Measurements from ENCODE around the gene CDK6.

Gene CDK6

GRCh38 chr7:92875719-92876118 is 39.3 kb upstream of the CDK6 start:
- no peak overlapping the region for H3K4ac ChIP-seq (ENCODE audit: low read length)
- no peak overlapping the region for H4K8ac ChIP-seq (ENCODE audit: low read depth, low read length)
- no peak overlapping the region for H2BK12ac ChIP-seq (ENCODE audit: low read length)
- no peak for DNase-seq (ENCODE audit: low spot score)
- H3K23ac ChIP-seq (ENCODE audit: low read depth, low read length, poor library complexity) = no peak overlapping the region
- H3K27ac ChIP-seq (replicated peaks; ENCODE audit: low read length) = no peak overlapping the region
- H2AK5ac ChIP-seq (ENCODE audit: low read depth, low read length) = no peak overlapping the region
- H3K4me3 ChIP-seq (ENCODE audit: low read length in 2 of 2) = no peak overlapping the region
- no peak overlapping the region for H3K9ac ChIP-seq (ENCODE audit: low read depth, low read length, poor library complexity)
- no peak overlapping the region for H3K14ac ChIP-seq (ENCODE audit: low read length)
- H3K27me3 ChIP-seq (ENCODE audit: control insufficient read depth in 3 of 3, insufficient read depth in 3 of 3, low read depth in 1 of 3, low read length in 3 of 3) = no peaks in the 10 kb centered on the region
- H3K4me2 ChIP-seq (ENCODE audit: insufficient read depth, low read length, poor library complexity, severe bottlenecking) = no peak overlapping the region
- no peaks in the 10 kb centered on the region for H3K4me1 ChIP-seq (ENCODE audit: control insufficient read depth in 2 of 2, insufficient read depth in 1 of 2, low read depth in 1 of 2, low read length in 2 of 2)
- H3K36me3 ChIP-seq (replicated peaks in 1 of 2; ENCODE audit: control insufficient read depth in 2 of 2, insufficient read depth in 2 of 2, low read length in 2 of 2) = no peaks in the 10 kb centered on the region
- no peak overlapping the region for H2BK120ac ChIP-seq (ENCODE audit: low read depth, low read length)
- H3K9me3 ChIP-seq (replicated peaks in 1 of 2; ENCODE audit: control insufficient read depth in 2 of 2, insufficient read depth in 1 of 2, low read depth in 1 of 2, low read length in 2 of 2) = no peaks in the 10 kb centered on the region
- no peak overlapping the region for H4K91ac ChIP-seq (ENCODE audit: low read depth, low read length, poor library complexity)
- H3K18ac ChIP-seq (ENCODE audit: low read length) = no peak overlapping the region
- H3K79me1 ChIP-seq (ENCODE audit: low read depth, low read length) = no peaks in the 10 kb centered on the region
- no peak overlapping the region for H2BK5ac ChIP-seq (ENCODE audit: low read length)
- no peak overlapping the region for H2AFZ ChIP-seq (ENCODE audit: low read length)
- no CpG with 5 or more reads among the region's 2 CpGs for WGBS, 2 donors (ENCODE audit: extremely low coverage in 2 of 2, insufficient read length in 2 of 2, insufficient replicate concordance in 1 of 2)
- no peak overlapping the region for H2BK15ac ChIP-seq (ENCODE audit: low read length)

DNA sequence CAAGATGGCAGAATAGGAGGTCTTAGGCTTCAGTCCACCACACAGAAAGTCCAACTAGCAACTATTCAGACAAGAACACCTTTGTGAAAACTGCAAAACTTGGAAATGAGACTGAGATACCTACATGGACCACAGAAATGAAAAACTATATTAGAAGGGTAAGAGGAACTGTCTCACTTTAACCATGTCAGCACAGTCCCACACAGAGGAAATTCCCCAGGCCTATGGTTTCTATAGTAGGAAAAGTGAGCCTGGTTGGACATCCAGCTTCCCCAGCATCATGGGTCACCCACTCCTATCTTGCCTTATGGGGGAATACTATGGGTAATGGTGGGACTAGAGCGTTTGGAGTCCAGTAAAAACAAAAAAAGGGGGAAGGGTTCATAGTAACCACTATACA is 38.8 kb upstream of the CDK6 start:
- no peaks in the 10 kb centered on the region for H3K36me3 ChIP-seq (replicated peaks in 1 of 2; ENCODE audit: control insufficient read depth in 2 of 2, insufficient read depth in 2 of 2, low read length in 2 of 2)
- H3K27me3 ChIP-seq (ENCODE audit: control insufficient read depth in 3 of 3, insufficient read depth in 3 of 3, low read depth in 1 of 3, low read length in 3 of 3) = no peaks in the 10 kb centered on the region
- H2BK15ac ChIP-seq (ENCODE audit: low read length) = no peak overlapping the region
- no CpG with 5 or more reads among the region's 1 CpG for whole genome bisulfite sequencing, 2 donors (ENCODE audit: extremely low coverage in 2 of 2, insufficient read length in 2 of 2, insufficient replicate concordance in 1 of 2)
- no peak overlapping the region for H2BK5ac ChIP-seq (ENCODE audit: low read length)
- H3K9me3 ChIP-seq (replicated peaks in 1 of 2; ENCODE audit: control insufficient read depth in 2 of 2, insufficient read depth in 1 of 2, low read depth in 1 of 2, low read length in 2 of 2) = no peaks in the 10 kb centered on the region
- H3K4ac ChIP-seq (ENCODE audit: low read length) = no peak overlapping the region
- no peak overlapping the region for H3K27ac ChIP-seq (replicated peaks; ENCODE audit: low read length)
- no peaks in the 10 kb centered on the region for H3K79me1 ChIP-seq (ENCODE audit: low read depth, low read length)
- no peaks in the 10 kb centered on the region for H3K4me1 ChIP-seq (ENCODE audit: control insufficient read depth in 2 of 2, insufficient read depth in 1 of 2, low read depth in 1 of 2, low read length in 2 of 2)
- DNase-seq (ENCODE audit: low spot score) = no peak
- H3K4me3 ChIP-seq (ENCODE audit: low read length in 2 of 2) = no peak overlapping the region
- no peak overlapping the region for H2AFZ ChIP-seq (ENCODE audit: low read length)
- no peak overlapping the region for H2BK120ac ChIP-seq (ENCODE audit: low read depth, low read length)
- no peak overlapping the region for H2BK12ac ChIP-seq (ENCODE audit: low read length)
- H3K14ac ChIP-seq (ENCODE audit: low read length) = no peak overlapping the region
- H3K9ac ChIP-seq (ENCODE audit: low read depth, low read length, poor library complexity) = no peak overlapping the region
- H4K91ac ChIP-seq (ENCODE audit: low read depth, low read length, poor library complexity) = no peak overlapping the region
- no peak overlapping the region for H4K8ac ChIP-seq (ENCODE audit: low read depth, low read length)
- no peak overlapping the region for H2AK5ac ChIP-seq (ENCODE audit: low read depth, low read length)
- H3K18ac ChIP-seq (ENCODE audit: low read length) = no peak overlapping the region
- H3K23ac ChIP-seq (ENCODE audit: low read depth, low read length, poor library complexity) = no peak overlapping the region
- H3K4me2 ChIP-seq (ENCODE audit: insufficient read depth, low read length, poor library complexity, severe bottlenecking) = no peak overlapping the region

- no peak for DNase-seq (ENCODE audit: low spot score)
- Histone ChIP-seq H3K14ac (ENCODE audit: low read length) (no peak overlapping the region), H3K18ac (ENCODE audit: low read length) (no peak overlapping the region), H2BK12ac (ENCODE audit: low read length) (no peak overlapping the region), H3K4ac (ENCODE audit: low read length) (no peak overlapping the region), H3K36me3 (replicated peaks in 1 of 2; ENCODE audit: control insufficient read depth in 2 of 2, insufficient read depth in 2 of 2, low read length in 2 of 2) (no peaks in the 10 kb centered on the region), H2BK120ac (ENCODE audit: low read depth, low read length) (no peak overlapping the region), H3K79me1 (ENCODE audit: low read depth, low read length) (no peaks in the 10 kb centered on the region), H2AK5ac (ENCODE audit: low read depth, low read length) (no peak overlapping the region), H3K27me3 (ENCODE audit: control insufficient read depth in 3 of 3, insufficient read depth in 3 of 3, low read depth in 1 of 3, low read length in 3 of 3) (no peaks in the 10 kb centered on the region), H3K4me3 (ENCODE audit: low read length in 2 of 2) (no peak overlapping the region), H3K4me1 (ENCODE audit: control insufficient read depth in 2 of 2, insufficient read depth in 1 of 2, low read depth in 1 of 2, low read length in 2 of 2) (no peaks in the 10 kb centered on the region), H3K4me2 (ENCODE audit: insufficient read depth, low read length, poor library complexity, severe bottlenecking) (no peak overlapping the region), H2BK15ac (ENCODE audit: low read length) (no peak overlapping the region), H4K91ac (ENCODE audit: low read depth, low read length, poor library complexity) (no peak overlapping the region), H3K9ac (ENCODE audit: low read depth, low read length, poor library complexity) (no peak overlapping the region), H3K27ac (replicated peaks; ENCODE audit: low read length) (no peak overlapping the region), H2AFZ (ENCODE audit: low read length) (no peak overlapping the region), H2BK5ac (ENCODE audit: low read length) (no peak overlapping the region), H4K8ac (ENCODE audit: low read depth, low read length) (no peak overlapping the region), H3K9me3 (replicated peaks in 1 of 2; ENCODE audit: control insufficient read depth in 2 of 2, insufficient read depth in 1 of 2, low read depth in 1 of 2, low read length in 2 of 2) (no peaks in the 10 kb centered on the region), H3K23ac (ENCODE audit: low read depth, low read length, poor library complexity) (no peak overlapping the region)
- no CpG with 5 or more reads among the region's 1 CpG for WGBS, 2 donors (ENCODE audit: extremely low coverage in 2 of 2, insufficient read length in 2 of 2, insufficient replicate concordance in 1 of 2)
These were observed 38.2 kb upstream of the CDK6 start for GRCh38 chr7:92874567-92874966.

GRCh38 chr7:92873776-92874175 is 37.4 kb upstream of the CDK6 start:
- Histone ChIP-seq H3K4me3 (ENCODE audit: low read length in 2 of 2) (no peak overlapping the region), H3K14ac (ENCODE audit: low read length) (no peak overlapping the region), H3K79me1 (ENCODE audit: low read depth, low read length) (no peaks in the 10 kb centered on the region), H3K36me3 (replicated peaks in 1 of 2; ENCODE audit: control insufficient read depth in 2 of 2, insufficient read depth in 2 of 2, low read length in 2 of 2) (no peaks in the 10 kb centered on the region), H2AK5ac (ENCODE audit: low read depth, low read length) (no peak overlapping the region), H3K9me3 (replicated peaks in 1 of 2; ENCODE audit: control insufficient read depth in 2 of 2, insufficient read depth in 1 of 2, low read depth in 1 of 2, low read length in 2 of 2) (peaks cover 0 to 2% of the 10 kb centered on the region in 2 donors), H4K8ac (ENCODE audit: low read depth, low read length) (no peak overlapping the region), H2BK15ac (ENCODE audit: low read length) (no peak overlapping the region), H3K23ac (ENCODE audit: low read depth, low read length, poor library complexity) (no peak overlapping the region), H3K4me1 (ENCODE audit: control insufficient read depth in 2 of 2, insufficient read depth in 1 of 2, low read depth in 1 of 2, low read length in 2 of 2) (no peaks in the 10 kb centered on the region), H2BK120ac (ENCODE audit: low read depth, low read length) (no peak overlapping the region), H2AFZ (ENCODE audit: low read length) (no peak overlapping the region), H3K9ac (ENCODE audit: low read depth, low read length, poor library complexity) (no peak overlapping the region), H3K18ac (ENCODE audit: low read length) (no peak overlapping the region), H3K27ac (replicated peaks; ENCODE audit: low read length) (no peak overlapping the region), H3K27me3 (ENCODE audit: control insufficient read depth in 3 of 3, insufficient read depth in 3 of 3, low read depth in 1 of 3, low read length in 3 of 3) (no peaks in the 10 kb centered on the region), H2BK12ac (ENCODE audit: low read length) (no peak overlapping the region), H4K91ac (ENCODE audit: low read depth, low read length, poor library complexity) (no peak overlapping the region), H3K4me2 (ENCODE audit: insufficient read depth, low read length, poor library complexity, severe bottlenecking) (no peak overlapping the region), H2BK5ac (ENCODE audit: low read length) (no peak overlapping the region), H3K4ac (ENCODE audit: low read length) (no peak overlapping the region)
- no peak for DNase-seq (ENCODE audit: low spot score)
- WGBS, 2 donors (ENCODE audit: extremely low coverage in 2 of 2, insufficient read length in 2 of 2, insufficient replicate concordance in 1 of 2) = no CpG with 5 or more reads among the region's 2 CpGs

All from neuronal stem cell (in vitro differentiated cells).